Sigmoid colon (tissue), 7 donors: Measurements from ENCODE around the gene DAGLA. TPM values are rescaled to one million over a fixed set of nuclear protein-coding genes. Genes with fewer than 3 reads are reported as not detected.

Experiments
- DNase-seq: peaks from one replicate; pipeline ENCODE4 v3.0.0-alpha.2; 2019
- H3K27ac ChIP-seq, 4 donors: fragments of 200-600 bp; sonication (generic); one replicate each; pipeline ENCODE4 v1.5.1; 2016 to 2019; ENCODE audit warnings: mild to moderate bottlenecking in 1 of 4
- H3K27me3 ChIP-seq, 3 donors: fragments of 200-600 bp; sonication (generic); one replicate each; pipeline ENCODE4 v1.5.1; 2019; ENCODE audit warnings: mild to moderate bottlenecking in 1 of 3
- H3K36me3 ChIP-seq, 4 donors: fragments of 200-600 bp; sonication (generic); one replicate each; pipeline ENCODE4 v1.5.1; 2016 to 2019
- H3K4me1 ChIP-seq, 4 donors: fragments of 200-600 bp; sonication (generic); one replicate each; pipeline ENCODE4 v1.5.1; 2017 to 2019
- H3K4me3 ChIP-seq, 4 donors: fragments of 200-600 bp; sonication (generic); one replicate each; pipeline ENCODE4 v1.5.1; 2017 to 2019; ENCODE audit warnings: mild to moderate bottlenecking in 2 of 4, moderate library complexity in 1 of 4
- H3K9me3 ChIP-seq, 4 donors: fragments of 200-600 bp in 3 of 4; sonication (generic) in 3 of 4; one replicate each; pipeline versions ENCODE4 v1.5.1 to v1.6.1; 2013 to 2019
- CTCF ChIP-seq, 4 experiments: fragments of 450-650 bp in 3 of 4; fragments of 200-600 bp in 1 of 4; IDR thresholded peaks; one replicate each; pipeline ENCODE4 v1.5.1; 2016 to 2019; ENCODE audit warnings: antibody characterized with exemption in 4 of 4, mild to moderate bottlenecking in 3 of 4, moderate library complexity in 2 of 4
- EP300 ChIP-seq, 4 donors: sonication (generic); formaldehyde crosslinking; IDR thresholded peaks; one replicate each; pipeline ENCODE4 v1.6.1; 2017; ENCODE audit warnings: antibody characterized with exemption in 4 of 4
- POLR2A ChIP-seq, 2 donors: fragments of 450-650 bp; IDR thresholded peaks; one replicate each; pipeline ENCODE4 v1.6.1; 2016; ENCODE audit warnings: antibody characterized with exemption in 2 of 2, mild to moderate bottlenecking in 2 of 2, moderate library complexity in 2 of 2
- POLR2AphosphoS5 ChIP-seq, 4 donors: sonication (generic); formaldehyde crosslinking; IDR thresholded peaks; one replicate each; pipeline ENCODE4 v1.6.1; 2017; ENCODE audit warnings: antibody characterized with exemption in 4 of 4
- WGBS, 2 donors: extraction: QIAGEN DNeasy Blood & Tissue Kit; methylation state at CpG; one replicate each; pipeline ENCODE4 v1.1.7; 2013; 5-methylcytosine and 5-hydroxymethylcytosine counted together
- intact Hi-C: fragments of 100-400 bp; cut with DNase I; formaldehyde crosslinking; loops from one replicate; pipeline ENCODE4 v1.15.1; 2023
- polyA plus RNA-seq, 3 donors: library from polyadenylated mRNA; stranded (reverse); fragments of 200-250 nt; gene quantifications; one replicate each; pipeline ENCODE4 v1.2.3, GENCODE V29; 2013
- total RNA-seq, 4 donors: library from RNA; depleted of rRNA; stranded (reverse); fragments of >200 nt; gene quantifications; one replicate each; pipeline ENCODE4 v1.1.0, GENCODE V29; 2016
- donor health status: healthy with polysubstance abuse.
- donor health status: Bipolar disorder and iron deficiency.
- donor health status: healthy.

Gene DAGLA
- total and polyA plus RNA-seq, 7 donors = 1.8 to 6.2 (median 2.1) TPM

DNA sequence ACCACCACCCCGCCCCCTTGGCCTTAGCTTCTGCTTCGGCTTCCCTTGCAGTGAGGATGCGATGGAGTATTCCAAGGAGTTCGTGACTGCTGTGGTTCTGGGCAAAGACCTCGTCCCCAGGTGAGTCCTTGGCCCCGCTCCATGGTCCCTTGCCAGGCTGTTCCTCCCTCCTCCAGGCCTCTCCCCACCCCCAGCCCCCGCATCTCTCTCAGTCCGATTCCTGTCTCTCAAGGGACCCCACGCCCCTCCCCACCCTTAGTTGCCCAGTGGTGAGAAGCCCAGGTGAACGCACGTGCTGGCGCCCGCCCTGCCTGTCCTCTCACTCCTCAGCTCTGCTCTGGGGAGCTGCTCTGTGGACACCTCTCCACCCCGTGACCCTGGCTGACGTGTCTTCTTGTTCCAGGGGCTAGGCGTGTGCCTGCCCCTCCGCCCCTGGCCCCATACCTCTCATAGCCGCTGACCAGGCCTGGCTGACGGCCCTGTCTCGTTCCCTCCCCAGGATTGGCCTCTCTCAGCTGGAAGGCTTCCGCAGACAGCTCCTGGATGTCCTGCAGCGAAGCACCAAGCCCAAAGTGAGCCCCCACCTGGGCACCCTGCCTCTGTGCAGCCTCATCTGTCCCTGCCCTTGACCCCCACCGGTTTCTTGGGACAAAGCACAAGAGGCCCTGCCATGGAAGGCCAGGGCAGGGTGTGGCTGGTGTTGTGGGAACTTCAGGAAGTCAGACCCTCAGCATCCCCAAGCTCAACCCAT, 57.6 kb downstream of the DAGLA start:
- TF ChIP-seq EP300 (IDR thresholded peaks at IDR 0.05) (no peak), CTCF (IDR thresholded peaks at IDR 0.05) (no peak), POLR2AphosphoS5 (IDR thresholded peaks at IDR 0.05) (no peak), POLR2A (IDR thresholded peaks at IDR 0.05) (no peak)
- Histone ChIP-seq H3K27me3 (no peaks in the 10 kb centered on the region), H3K36me3 (peaks cover 0 to 63% (median 20%) of the 10 kb centered on the region in 4 donors), H3K4me3 (no peak overlapping the region), H3K4me1 (peaks cover 0 to 10% (median 6%) of the 10 kb centered on the region in 4 donors), H3K27ac (no peak overlapping the region), H3K9me3 (no peaks in the 10 kb centered on the region)
- intact Hi-C loops = no loop called here
- DNase-seq = no peak
- WGBS, 2 donors = 90 to 91% methylated on average over 23 of the region's 23 CpGs

- no peaks in the 10 kb centered on the region for H3K9me3 ChIP-seq
- DNase-seq = no peak
- peaks cover 0 to 67% (median 20%) of the 10 kb centered on the region in 4 donors for H3K36me3 ChIP-seq
Measured at GRCh38 chr11:61738776-61739175, 58.6 kb downstream of the DAGLA start.

GRCh38 chr11:61739413-61739812, 59.2 kb downstream of the DAGLA start:
- DNase-seq = no peak
- intact Hi-C loops = no loop called here
- H3K4me1 ChIP-seq = no peaks in the 10 kb centered on the region
- TF ChIP-seq POLR2AphosphoS5 (IDR thresholded peaks at IDR 0.05) (no peak), CTCF (IDR thresholded peaks at IDR 0.05) (no peak), POLR2A (IDR thresholded peaks at IDR 0.05) (no peak), EP300 (IDR thresholded peaks at IDR 0.05) (no peak)
- no peak overlapping the region for H3K4me3 ChIP-seq
- no peaks in the 10 kb centered on the region for H3K27me3 ChIP-seq
- peaks cover 0 to 73% (median 20%) of the 10 kb centered on the region in 4 donors for H3K36me3 ChIP-seq
- WGBS, 2 donors = 92 to 93% methylated on average over 15 of the region's 15 CpGs
- H3K9me3 ChIP-seq = no peaks in the 10 kb centered on the region
- H3K27ac ChIP-seq = no peak overlapping the region

More at GRCh38 chr11:61738776-61739175, 58.6 kb downstream of the DAGLA start:
- intact Hi-C loops = no loop called here
- no peak for TF ChIP-seq POLR2AphosphoS5 (IDR thresholded peaks at IDR 0.05)
- no peak for TF ChIP-seq POLR2A (IDR thresholded peaks at IDR 0.05)
- TF ChIP-seq CTCF (IDR thresholded peaks at IDR 0.05) = no peak
- TF ChIP-seq EP300 (IDR thresholded peaks at IDR 0.05) = no peak
- Histone ChIP-seq H3K27me3 (no peaks in the 10 kb centered on the region), H3K4me3 (no peak overlapping the region), H3K27ac (no peak overlapping the region), H3K4me1 (peaks cover 0 to under 1% (median 0%) of the 10 kb centered on the region in 4 donors)
- WGBS, 2 donors = 81 to 95% methylated on average over 7 of the region's 7 CpGs

- Histone ChIP-seq H3K4me3 (no peak overlapping the region), H3K27me3 (no peaks in the 10 kb centered on the region), H3K9me3 (no peaks in the 10 kb centered on the region), H3K4me1 (no peaks in the 10 kb centered on the region), H3K36me3 (peaks cover 0 to 73% (median 20%) of the 10 kb centered on the region in 4 donors), H3K27ac (no peak overlapping the region)
- whole genome bisulfite sequencing, 2 donors = 54 to 68% methylated on average over 7 of the region's 7 CpGs
- intact Hi-C loops = no loop called here
- DNase-seq = no peak
- TF ChIP-seq POLR2AphosphoS5 (IDR thresholded peaks at IDR 0.05) (no peak), CTCF (IDR thresholded peaks at IDR 0.05) (no peak), POLR2A (IDR thresholded peaks at IDR 0.05) (no peak), EP300 (IDR thresholded peaks at IDR 0.05) (no peak)
Measured at GRCh38 chr11:61739966-61740365, 59.8 kb downstream of the DAGLA start.
